SK-MEL-5 (cell line): Measurements from ENCODE around the gene CFTR. TPM values are rescaled to one million over a fixed set of nuclear protein-coding genes. Genes with fewer than 3 reads are reported as not detected.

Experiments
- DNase-seq: peaks from one replicate; pipeline ENCODE4 v3.0.0-alpha.2; 2016; ENCODE audit warnings: low read depth, low spot score
- in situ Hi-C: cut with HindIII; loops from 2 replicates; pipeline ENCODE4 v1.10.0; 2016; ENCODE audit warnings: low sequenced_read_pairs, high pct_unique_total_duplicates, low pct_unique_long_range_greater_than_20kb
- total RNA-seq: library from RNA; depleted of rRNA; stranded (reverse); fragments of >200 nt; shearing (Covaris generic); gene quantifications from 2 replicates; pipeline ENCODE4 v1.2.3, GENCODE V29; 2014

Gene CFTR
- total RNA-seq, 1 experiment from 2014 or later = 0.53 TPM

DNA sequence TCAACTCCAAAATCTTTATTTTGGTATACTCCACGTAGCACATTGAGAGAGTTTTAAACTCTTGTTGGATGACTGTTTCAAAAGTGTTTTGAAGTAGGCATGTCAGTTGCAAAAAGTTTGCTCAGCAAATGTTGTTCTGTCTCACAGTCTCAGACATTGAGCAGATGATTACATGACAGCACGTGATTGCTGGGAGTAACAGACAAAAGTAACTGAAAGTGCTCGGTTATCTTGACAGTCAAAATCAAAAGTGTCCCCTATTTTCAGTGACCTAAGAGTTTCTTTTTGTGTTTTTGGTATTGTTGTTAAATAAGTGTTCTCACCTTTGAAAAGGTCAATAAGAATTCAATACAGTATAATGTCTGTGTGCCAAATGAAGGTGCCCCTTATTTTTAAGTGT, 84.3 kb downstream of the CFTR start:
- in situ Hi-C loops = no loop called here
- DNase-seq = no peak

DNA sequence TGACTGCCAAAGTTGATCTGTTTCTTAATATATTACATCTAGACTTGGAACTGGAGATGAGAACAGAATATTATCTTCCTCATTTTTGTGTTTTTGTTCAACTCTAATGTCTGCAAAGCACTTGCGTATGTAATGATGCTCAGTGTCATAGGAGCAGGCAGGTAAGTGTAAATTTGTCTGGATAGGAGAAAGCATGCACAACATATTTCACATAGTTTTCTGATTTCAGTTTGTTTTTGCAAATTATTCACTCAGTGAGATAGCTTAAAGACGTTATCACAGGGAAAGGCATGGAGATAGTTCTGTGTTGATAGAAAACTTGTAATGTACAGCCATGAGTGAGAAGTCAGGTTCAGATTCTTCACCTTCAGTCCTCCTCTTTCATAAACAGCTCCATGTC, 84.8 kb downstream of the CFTR start:
- no peak for DNase-seq
- in situ Hi-C loops = no loop called here

DNA sequence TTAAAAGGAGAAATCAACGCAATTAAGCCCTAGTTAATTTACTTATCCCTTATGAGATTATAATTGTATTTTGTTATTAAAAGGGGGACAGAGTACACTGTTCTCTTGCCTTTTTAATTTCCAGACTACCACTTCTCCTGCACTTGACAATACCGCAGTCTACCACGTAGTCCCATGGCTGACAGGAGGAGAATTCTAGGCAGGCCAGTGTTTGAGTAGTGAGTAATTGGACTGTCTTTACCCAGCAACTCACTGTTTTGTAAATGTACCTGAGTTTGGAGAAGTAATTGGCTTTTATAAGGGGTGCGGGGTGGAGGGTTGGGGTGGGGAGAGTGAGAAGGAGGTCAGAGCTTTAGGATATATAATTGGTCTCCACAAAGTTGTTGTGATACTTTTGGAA, 85.4 kb downstream of the CFTR start:
- in situ Hi-C loops = no loop called here
- DNase-seq = no peak

- DNase-seq = no peak
- in situ Hi-C loops = no loop called here
These were observed 88.0 kb downstream of the CFTR start for GRCh38 chr7:117567781-117568180.

DNA sequence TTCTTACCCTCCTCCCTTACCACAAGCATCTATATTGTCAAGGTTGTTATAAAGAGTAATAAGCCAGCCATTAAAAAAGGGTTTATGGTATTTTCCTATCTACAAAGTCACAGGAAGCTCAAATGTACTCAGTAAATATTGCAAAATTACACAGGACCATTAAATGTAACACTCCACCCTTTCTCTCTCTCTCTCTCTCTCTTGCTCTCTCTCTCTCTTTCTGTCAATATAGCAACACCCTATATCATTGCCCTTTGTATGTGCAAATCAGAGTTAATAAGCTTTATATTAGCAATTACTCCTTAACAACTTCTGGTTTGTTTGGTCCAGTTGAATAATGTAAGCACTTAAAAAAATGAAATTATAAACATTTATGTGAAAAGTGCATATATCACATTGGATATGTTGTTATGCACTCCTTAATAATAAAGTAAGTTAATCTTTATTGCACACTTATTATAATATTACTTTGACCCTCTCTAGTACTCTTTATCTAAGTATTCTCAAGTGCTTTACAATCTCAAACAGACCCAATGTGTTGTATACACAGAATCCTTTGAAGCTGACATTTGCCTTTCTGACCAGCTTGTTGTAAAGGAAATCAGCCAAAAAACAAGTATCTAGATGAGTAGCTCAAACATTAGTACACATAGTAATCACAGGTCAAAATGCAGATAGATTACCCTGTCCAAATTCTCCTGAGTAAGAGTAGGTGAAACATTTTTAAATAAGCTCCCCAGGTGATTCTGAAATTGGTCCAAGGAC, 93.2 kb downstream of the CFTR start:
- no peak for DNase-seq
- in situ Hi-C loops = no loop called here

DNA sequence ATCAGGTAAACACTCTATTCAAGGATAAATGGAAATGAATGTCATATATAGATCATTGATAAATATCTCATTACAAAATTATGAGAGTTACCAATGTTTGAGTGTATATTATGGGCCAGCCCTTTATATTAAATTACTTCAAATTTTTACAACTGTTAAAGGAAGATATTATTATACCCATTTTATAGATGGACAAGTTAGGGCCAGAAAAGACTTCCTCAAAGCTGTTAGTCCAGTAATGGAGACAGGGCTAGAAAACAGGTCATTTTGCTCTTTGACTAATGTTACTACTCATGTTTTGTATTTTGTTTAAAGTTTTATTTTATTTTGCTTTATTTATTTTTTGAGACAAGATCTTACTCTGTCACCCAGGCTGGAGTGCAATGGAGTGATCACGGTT, 101.6 kb downstream of the CFTR start:
- no peak for DNase-seq
- in situ Hi-C loops = no loop called here

- in situ Hi-C loops = no loop called here
- DNase-seq = no peak
These were observed 102.4 kb downstream of the CFTR start for GRCh38 chr7:117582219-117582704.

DNA sequence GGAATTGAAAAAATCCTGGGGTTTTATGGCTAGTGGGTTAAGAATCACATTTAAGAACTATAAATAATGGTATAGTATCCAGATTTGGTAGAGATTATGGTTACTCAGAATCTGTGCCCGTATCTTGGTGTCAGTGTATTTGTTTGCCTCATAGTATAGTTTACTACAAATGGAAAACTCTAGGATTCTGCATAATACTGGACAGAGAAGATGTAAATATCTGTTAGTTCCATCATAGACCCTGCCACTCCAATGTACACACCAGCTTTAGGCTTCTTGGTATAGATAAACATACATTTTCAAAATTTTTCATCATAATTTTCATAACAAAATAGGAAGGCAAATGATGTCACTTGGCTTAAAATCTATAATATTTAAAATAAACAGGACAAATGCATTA, 108.1 kb downstream of the CFTR start:
- in situ Hi-C loops = no loop called here
- no peak for DNase-seq

DNA sequence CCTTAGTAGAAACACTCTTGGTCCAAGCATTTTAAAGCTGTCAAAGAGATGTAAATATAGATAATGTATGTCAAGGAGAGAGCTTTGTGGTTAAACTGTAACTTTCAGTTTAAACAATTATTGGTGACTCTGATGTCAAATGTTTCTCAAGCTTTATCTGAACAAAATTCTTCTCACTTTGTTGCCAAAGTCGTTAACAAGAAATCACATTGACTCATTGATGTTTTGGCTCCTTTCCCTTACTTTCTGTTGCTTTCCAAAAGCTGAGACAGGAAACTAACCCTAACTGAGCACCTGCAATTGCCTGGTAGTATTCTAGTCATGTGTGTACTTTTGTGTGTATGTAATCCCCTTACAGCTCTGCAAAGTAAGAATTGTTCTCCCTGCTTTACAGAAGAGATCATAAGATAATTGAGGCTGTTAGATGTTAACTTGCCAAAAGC, 108.5 kb downstream of the CFTR start:
- in situ Hi-C loops = no loop called here
- DNase-seq = no peak

- in situ Hi-C loops = no loop called here
- DNase-seq = no peak
These were observed 110.4 kb downstream of the CFTR start for GRCh38 chr7:117590191-117590590.

- DNase-seq = no peak
- in situ Hi-C loops = no loop called here
These were observed 112.3 kb downstream of the CFTR start for GRCh38 chr7:117592011-117592635.

GRCh38 chr7:117596134-117596533, 116.3 kb downstream of the CFTR start:
- in situ Hi-C loops = no loop called here
- no peak for DNase-seq

- no peak for DNase-seq
- in situ Hi-C loops = no loop called here
These were observed 117.9 kb downstream of the CFTR start for GRCh38 chr7:117597755-117598154.

DNA sequence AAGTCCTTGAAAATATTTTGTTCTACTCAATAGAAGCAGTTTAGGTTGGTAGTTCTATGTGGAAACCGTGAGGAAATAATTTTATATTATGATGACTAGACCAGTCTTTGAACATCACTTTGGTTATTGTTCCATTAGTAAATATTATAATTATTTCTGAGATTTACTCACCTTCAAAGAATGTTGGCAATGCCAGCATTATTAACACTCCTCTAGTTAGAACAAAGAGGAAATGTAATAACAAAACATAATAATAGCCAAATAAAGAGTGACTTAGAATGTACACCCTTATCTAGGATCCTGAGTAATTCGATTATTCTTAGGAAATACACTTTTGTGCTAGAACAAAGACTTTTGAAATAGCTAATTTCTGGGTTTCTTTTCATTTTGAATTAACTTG, 121.1 kb downstream of the CFTR start:
- in situ Hi-C loops = no loop called here
- no peak for DNase-seq

- no peak for DNase-seq
- in situ Hi-C loops = no loop called here
These were observed 123.8 kb downstream of the CFTR start for GRCh38 chr7:117603627-117604026.

DNA sequence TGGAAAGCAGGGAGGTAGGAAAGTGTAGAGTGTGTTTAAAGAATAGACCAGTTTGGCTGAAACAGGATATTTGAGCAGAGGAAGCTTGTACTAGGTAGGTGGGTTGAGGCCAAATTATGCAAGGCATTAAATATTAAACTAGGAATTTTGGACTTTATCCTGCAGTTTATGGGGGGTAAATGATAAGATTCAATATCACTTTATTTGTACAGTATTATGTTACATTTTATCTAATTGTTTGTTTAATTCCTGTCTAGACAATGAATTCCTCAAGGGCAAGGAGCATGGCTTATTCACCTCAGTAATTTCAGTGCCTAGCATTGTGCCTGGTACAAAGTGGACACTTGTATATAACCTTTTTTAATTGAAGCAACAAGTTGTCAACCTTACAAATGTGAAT, 125.9 kb downstream of the CFTR start:
- in situ Hi-C loops = no loop called here

GRCh38 chr7:117606132-117606531, 126.3 kb downstream of the CFTR start:
- DNase-seq = no peak
- in situ Hi-C loops = no loop called here

More for the DNA sequence above, 125.9 kb downstream of the CFTR start:
- DNase-seq = no peak

- DNase-seq = no peak
- in situ Hi-C loops = no loop called here
These were observed 130.6 kb downstream of the CFTR start for GRCh38 chr7:117610396-117610795.

GRCh38 chr7:117612637-117613036, 132.8 kb downstream of the CFTR start:
- in situ Hi-C loops = no loop called here

More at GRCh38 chr7:117612637-117613036, 132.8 kb downstream of the CFTR start:
- no peak for DNase-seq
